Lung microvascular endothelial cell (primary cell): ENCODE results near the gene GGCX. TPM values are rescaled to one million over a fixed set of nuclear protein-coding genes. Genes with fewer than 3 reads are reported as not detected.
A peak's percentile ranks its signal among the peaks of the same experiment; 100 is the strongest.

Source experiments
- DNase-seq, 2 donors: peaks; one replicate each; pipeline versions ENCODE4 v3.0.0 to v3.0.0-alpha.2; 2010; ENCODE audit warnings: low read depth in 2 of 2
- total RNA-seq: library from RNA; depleted of rRNA; stranded (reverse); fragments of >200 nt; gene quantifications from 2 replicates; pipeline ENCODE4 v1.2.1, GENCODE V29; 2014

Gene GGCX
- total RNA-seq, 1 donor from 2014 or later = 31.9 TPM

DNA sequence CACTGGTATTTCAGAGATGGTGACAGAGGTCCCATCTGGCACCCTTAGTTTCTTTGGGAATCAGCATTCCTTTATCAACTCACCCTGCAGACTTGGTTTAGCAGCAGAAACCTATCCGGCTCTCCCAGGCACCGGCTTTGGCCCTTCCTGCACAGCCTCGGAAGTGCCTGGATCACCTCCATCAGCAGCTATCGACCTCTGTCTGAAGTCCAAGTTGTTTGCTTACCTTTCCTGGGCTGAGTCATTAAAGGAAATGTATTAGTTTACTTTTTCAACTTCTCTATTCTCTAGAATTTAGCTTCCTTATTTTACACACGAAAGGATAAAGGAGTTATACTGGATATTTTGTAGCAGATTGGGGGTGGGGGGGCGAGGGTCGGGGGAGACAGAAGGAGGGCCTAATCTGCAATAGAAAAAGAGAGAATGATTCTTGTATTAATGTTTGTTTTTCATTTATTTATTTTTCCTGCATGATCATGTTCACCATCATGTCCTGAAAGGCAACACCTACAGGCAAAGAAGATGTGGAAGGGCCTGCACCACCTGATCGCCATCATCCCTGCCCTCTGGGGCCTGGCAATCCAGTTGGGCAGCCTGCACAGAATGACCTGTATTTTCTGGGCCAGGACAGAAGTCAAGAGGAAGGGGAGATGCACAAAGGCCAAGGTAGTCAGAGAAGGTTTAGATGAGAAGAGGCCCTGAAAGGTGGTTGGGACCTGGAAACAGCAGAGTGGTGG lies 44.5 kb downstream of the GGCX start:
- DNase-seq = peak; percentile 18 to 53

- no peak for DNase-seq
These were observed 47.0 kb downstream of the GGCX start for GRCh38 chr2:85514323-85514722.

GRCh38 chr2:85511008-85511811 lies 50.1 kb downstream of the GGCX start:
- DNase-seq = peak; percentile 77 to 90

DNA sequence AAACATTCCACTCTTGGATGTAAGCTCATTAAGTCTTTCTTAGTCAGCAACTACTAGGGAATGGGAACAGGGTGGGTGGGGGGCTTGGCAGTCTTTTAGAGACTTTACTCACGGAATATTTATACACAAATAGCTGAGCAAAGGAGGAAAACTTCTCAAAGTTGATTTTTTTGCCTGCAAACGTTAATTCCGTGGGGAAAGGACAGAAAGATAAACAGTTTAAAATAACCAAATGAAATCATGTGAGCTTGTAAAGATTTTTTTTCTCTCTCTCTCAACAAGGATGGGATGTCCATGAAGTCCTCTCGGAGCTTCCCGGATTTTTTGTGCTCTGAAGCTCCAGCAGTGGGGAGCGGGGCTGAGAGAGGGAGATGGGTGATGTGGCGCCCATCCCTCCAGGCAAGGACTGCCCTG lies 54.5 kb downstream of the GGCX start:
- no peak for DNase-seq

DNA sequence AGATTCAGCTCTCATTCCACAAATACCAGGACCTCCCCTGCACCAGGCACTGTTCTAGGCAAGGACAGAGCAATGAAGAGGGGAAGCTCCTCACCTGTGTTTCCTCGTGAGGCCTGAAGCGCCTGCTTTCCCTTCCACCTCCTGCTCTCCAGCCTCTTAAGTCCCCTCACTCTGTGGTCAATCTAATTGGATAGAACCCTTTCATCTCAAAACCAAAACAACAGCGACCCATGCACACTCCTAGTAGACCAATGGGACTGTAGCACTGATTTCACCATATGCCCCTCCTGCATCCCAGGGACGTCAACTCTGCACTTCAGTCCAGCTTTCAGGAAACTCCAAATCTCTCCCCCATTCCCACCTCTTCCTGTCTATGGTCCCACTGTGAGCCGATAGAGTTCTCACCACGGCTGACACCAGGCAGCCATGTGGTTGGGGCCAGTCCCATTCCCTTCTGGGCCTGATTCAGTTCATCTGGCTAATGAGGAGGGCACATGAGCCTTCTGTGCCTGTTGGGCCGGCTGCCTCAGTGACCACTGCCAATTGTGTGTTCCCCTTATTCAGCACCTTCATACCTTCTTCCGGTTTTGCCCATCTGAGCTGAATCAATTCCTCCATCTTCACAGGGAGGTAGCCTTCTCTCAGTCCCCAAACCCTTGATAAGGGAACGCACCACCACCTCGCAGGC lies 55.6 kb downstream of the GGCX start:
- peak; percentile 19 to 35 for DNase-seq

DNA sequence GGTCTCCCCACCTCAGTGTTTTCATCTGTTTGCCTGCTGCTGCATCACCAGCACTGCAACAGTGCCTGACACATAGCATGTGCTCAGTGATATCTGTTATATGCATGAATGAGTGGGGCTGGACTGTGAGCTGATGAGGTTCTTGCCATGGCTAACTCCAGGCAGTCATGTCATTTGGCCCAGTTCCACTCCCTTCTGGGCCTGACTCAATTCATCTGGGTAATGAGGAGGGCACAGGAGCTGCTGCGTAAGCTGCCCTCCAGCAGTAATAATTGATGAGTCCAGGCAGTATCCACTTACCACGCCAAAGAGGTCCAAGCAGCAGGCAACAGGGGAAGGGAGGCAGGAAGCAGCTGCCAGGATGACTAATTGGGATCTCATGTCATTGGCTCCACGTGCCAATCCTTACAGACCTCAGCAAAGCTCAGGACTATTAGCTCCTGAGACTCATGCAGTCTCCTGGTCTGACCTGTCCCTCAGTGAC lies 56.5 kb downstream of the GGCX start:
- peak; percentile 91 to 98 for DNase-seq

DNA sequence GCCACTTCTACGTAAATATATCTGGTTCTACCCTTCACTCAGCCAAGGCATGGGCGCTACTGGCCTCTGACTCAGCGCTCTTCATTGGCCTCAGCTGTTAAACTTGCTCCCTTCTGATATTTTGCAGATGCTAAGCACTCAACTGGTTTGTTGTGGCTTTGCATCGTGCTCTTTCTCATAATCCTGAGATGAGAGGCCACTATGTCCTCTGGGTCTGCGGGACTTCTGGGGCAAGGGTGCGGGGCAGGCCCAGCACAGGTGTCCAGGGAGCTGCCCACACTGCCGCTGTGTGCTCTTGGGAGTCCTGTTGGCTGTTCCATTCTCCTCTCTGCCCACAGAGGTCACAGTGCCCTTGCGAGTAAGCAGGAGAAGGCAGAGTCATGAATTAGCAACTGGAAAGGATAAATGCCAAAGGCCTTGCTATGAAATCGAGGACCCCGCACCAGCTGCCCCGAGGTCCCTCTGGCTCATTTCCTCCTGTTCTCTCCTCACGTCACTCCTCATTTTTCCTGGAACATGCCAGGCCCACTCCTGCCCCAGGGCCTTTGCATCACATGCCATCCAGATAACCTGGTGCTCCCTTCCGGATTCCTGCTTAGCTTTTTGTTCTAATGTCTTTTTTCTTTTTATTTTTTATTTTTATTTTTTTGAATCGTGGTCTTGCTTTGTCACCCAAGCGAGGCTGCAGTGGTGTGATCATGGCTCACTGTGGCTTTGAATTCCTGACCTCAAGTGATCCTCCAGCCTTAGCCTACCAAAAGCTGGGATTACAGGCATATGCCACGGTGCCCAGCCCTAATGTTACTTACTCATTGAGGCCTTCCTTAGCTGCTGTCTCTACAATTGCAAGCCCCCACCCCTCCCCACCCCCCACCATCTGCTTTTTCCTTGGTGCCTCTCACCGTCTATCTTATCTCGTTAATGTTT lies 57.2 kb downstream of the GGCX start:
- peak; percentile 15 to 27 for DNase-seq

GRCh38 chr2:85503168-85503850 lies 58.0 kb downstream of the GGCX start:
- DNase-seq = no peak

DNA sequence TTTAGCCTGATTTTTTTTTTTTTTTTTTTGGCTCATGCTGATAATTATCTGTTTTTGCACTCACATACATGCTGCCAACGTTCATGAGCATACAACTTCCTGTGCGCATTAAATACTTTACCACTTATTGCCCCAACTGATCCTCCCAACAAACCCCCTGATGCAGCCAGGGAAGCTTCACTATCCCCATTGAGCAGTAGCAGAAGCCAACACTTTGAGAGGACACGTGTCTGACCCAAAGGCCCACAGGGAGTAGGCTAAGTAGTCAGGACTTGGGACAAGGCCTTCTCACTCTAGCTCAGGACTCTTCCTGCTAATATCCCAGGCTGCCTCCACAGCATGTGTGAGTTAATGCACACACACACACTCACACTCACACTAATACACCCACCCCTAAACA lies 58.6 kb downstream of the GGCX start:
- DNase-seq = no peak

DNA sequence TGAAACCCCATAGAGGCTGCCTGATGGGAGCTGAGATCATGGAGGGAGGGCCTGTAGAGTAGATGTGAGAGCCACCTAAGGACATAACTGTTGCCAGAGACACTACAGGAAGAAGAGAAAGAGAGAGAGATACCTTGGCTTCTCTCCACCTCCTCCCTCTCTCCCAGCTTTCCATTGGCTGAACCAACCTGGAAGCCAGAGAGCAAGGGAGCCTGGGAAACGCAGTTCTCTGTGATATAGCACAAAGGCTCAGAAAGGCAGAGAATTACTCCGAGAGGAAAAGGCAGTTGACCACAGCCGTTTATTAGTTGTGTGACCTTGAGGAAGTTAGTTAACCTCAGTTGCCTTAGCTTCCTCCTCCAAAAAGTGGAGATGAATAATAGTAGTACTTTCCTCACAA lies 60.0 kb downstream of the GGCX start:
- DNase-seq = peak in 1 of 2 donors; percentile 79

DNA sequence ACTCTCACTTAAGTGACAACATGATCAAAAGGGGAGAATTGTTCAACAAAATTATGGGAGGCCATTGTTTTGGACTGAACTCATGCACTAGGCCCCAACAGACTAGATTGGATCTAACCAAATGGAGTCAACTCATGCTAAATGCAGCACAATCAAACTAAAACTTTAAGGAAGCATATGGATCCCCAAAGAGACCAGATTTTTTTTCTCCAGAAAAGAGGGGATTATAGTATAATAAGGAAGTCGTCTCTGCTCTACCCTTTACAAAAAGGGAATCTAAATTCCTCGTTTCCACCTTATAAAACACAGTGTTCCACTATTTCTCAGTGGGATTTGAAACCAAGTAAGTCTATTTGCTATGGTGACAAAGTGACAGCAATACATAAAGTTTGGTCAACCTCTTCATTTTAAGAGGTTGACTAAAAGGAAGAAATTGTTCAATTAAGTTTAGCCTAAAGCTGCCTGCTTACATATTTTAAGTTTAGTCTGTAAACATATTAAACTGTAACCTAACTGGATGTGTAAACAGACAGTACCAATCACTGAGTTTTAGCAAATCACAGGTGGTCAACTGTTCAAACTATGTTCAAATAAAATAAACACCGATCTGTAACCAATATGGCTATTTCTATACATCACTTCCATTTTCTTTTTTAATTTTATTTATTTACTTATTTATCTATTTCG lies 63.2 kb downstream of the GGCX start:
- DNase-seq = no peak

- no peak for DNase-seq
These were observed 64.9 kb downstream of the GGCX start for GRCh38 chr2:85496436-85496835.

Other genes with a start within 250 kb of the GGCX start
- gene TGOLN2, start 233.5 kb downstream of the GGCX start, total RNA-seq = 50.1 and 62.7 TPM in 2 replicates
- gene RETSAT, start 207.0 kb downstream of the GGCX start, total RNA-seq = 50.3 and 63.5 TPM in 2 replicates
- gene ELMOD3, start 206.7 kb downstream of the GGCX start, total RNA-seq = 6.1 and 10.1 TPM in 2 replicates
- 23.4 and 69.5 TPM in 2 replicates for gene CAPG, start 151.1 kb downstream of the GGCX start, total RNA-seq
- not detected in 2 replicates for gene SH2D6, start 142.8 kb downstream of the GGCX start, total RNA-seq
- gene MAT2A, start 22.3 kb downstream of the GGCX start, total RNA-seq = 74.1 and 108 TPM in 2 replicates
- 9.7 and 13.7 TPM in 2 replicates for gene VAMP8, start 16.1 kb upstream of the GGCX start, total RNA-seq
- 85.9 and 135 TPM in 2 replicates for gene VAMP5, start 22.9 kb upstream of the GGCX start, total RNA-seq
- gene RNF181, start 34.3 kb upstream of the GGCX start, total RNA-seq = 212 and 226 TPM in 2 replicates
- gene TMEM150A, start 41.2 kb upstream of the GGCX start, total RNA-seq = 6.1 and 14.7 TPM in 2 replicates
- 14.8 and 23.8 TPM in 2 replicates for gene C2orf68, start 50.6 kb upstream of the GGCX start, total RNA-seq
- 29.6 and 29.9 TPM in 2 replicates for gene USP39, start 54.7 kb upstream of the GGCX start, total RNA-seq
- not detected in 2 replicates for gene SFTPB, start 106.7 kb upstream of the GGCX start, total RNA-seq
- not detected in 2 replicates for gene GNLY, start 132.9 kb upstream of the GGCX start, total RNA-seq
- gene ATOH8, start 192.5 kb upstream of the GGCX start, total RNA-seq = 9.8 and 44.6 TPM in 2 replicates